Middle frontal gyrus (tissue), 1 donor: ENCODE results near the gene LSP1.
"Not testable (repeated sequence)": the region's sequence is repeated elsewhere in the genome, so short reads cannot be mapped to it uniquely, and the experiment has no call there.

Source experiments
- DNase-seq: peaks from one replicate; pipeline ENCODE4 v3.0.0-alpha.2; 2015; ENCODE audit warnings: low spot score; ENCODE audit errors: extremely low spot score

Gene LSP1, protein sequence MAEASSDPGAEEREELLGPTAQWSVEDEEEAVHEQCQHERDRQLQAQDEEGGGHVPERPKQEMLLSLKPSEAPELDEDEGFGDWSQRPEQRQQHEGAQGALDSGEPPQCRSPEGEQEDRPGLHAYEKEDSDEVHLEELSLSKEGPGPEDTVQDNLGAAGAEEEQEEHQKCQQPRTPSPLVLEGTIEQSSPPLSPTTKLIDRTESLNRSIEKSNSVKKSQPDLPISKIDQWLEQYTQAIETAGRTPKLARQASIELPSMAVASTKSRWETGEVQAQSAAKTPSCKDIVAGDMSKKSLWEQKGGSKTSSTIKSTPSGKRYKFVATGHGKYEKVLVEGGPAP

DNA sequence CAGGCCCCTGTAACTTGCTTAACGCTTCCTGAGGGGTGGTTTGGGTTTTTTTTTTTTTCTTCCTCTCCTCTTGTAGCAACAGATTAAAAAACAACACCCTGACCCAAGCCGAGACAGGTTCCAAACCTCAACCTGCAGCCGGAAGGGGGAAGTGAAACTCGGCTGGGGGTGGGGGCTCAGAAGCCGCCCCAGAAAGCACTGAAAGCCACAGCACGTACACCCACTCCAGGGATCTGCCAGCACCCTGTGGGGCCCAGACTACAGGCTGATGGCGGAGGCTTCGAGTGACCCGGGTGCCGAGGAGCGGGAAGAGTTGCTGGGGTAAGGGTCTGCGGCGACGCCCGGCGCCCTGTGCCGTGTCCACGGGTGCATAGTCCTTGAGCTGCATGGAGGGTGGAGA lies at the start of gene LSP1:
TSS of gene LSP1 (plus strand) at position 208 of the 400 bp plus-strand sequence. CDS start at position 269, 61 bp downstream.
- DNase-seq = no peak

DNA sequence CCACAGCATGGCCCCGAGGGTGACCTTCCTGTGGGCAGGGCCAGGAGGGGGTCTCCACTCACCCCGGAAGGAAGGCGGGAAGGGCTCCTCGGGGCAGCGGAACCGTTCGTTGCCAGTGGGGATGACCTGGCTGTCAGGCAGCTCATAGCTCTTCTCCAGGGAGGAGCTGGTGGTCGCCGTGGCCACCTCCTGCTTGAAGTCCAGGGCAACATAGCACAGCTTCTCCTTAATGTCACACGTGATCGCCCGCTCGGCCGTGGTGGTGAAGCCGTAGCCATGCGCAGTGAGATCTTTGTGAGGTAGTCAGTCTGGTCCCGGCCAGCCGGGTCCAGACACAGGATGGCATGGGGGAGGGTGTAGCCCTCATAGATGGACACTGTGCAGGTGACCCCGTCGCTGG lies 49.6 kb upstream of the LSP1 start:
- no peak for DNase-seq

DNA sequence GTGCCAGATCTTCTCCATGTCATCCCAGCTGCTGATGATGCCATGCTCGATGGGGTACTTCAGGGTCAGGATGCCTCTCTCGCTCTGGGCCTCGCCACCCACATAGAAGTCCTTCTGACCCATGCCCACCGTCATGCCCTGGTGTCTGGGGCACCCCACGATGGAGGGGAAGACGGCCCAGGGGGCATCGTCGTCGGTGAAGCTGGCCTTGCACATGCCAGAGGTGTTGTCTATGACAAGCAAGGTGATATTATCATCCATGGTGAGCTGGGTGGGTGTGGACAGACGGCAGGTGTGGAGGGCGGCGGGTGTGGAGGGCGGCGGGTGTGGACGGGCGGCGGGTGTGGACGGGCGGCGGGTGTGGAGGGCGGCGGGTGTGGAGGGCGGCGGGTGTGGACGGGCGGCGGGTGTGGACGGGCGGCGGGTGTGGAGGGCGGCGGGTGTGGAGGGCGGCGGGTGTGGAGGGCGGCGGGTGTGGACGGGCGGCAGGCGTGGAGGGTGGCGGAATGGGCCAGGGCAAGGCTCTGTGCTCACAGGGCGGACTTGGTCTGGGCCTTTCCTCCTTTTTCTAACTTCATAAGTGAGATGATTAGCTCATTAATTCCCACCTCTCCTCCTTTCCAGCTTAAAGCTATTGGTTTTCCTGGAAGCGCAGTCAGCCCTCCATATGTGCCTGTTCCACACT lies 48.9 kb upstream of the LSP1 start:
- not testable (repeated sequence) for DNase-seq

DNA sequence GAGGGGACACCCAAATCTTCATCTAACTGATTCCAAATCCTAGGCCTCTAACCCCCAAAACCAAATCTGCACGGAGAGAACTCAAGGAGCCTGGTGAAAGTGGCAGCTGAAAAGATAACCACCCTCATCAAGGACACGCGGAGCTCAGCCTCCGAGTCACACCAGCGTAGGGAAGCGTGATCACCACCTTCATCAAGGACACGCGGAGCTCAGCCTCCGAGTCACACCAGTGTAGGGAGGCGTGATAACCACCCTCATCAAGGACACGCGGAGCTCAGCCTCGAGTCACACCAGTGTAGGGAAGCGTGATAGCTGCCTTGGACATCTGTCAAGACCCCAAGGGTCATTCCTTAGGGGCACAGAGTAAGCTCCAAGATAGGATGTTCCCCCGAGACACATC lies 47.4 kb upstream of the LSP1 start:
- DNase-seq = no peak

DNA sequence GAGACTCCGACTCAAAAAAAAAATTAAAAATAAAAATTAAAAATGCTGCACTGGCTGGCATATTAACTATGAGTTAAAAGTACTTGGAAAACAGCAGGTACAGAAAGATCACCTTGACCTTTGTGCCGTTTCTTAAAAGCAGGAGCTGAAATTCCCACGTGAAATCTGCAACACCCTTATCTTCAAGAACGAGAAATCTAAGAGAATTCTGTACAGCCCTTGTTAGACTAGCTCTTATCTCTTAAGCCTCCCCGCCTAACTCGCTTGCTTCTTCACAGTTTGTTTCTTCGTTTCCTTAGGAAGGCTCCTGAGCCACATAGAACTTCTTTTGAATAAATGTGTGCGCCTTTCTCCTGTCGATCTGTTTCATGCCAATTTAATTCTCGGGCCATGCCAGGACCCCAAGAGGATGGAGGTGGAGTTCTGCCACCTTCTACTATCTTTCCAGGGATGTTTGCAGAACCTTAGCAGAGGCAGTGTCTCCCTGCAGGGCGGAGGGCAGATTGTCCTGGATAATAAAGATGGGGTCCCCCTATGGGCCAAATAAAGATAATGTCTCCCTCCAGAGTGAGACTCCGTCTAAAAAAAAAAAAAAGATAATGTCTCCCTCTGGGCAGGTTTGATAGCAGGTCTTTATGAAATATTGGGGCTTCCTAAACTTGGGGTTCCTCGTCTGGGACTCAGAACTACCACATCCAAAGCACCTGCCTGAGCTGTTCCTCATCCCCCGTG lies 45.5 kb upstream of the LSP1 start:
- no peak for DNase-seq

DNA sequence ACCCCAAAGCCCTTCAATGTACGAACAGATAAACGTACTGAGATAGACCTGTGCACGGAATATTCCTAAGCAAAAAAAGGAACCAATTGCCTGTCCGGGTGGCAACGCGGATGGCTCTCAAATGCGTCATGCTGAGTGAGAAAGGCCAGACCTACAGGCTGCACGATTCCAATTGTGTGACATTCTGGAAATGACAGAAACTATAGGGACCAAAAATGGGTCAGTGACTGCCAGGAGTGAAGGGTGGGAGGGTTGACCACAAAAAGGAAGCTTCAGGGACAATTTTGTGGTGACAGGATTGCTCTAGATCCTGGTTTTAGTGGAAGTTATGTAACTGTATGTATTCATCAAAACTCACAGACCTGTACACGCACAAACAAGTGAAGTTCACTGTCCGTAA lies 42.1 kb upstream of the LSP1 start:
- no peak for DNase-seq

DNA sequence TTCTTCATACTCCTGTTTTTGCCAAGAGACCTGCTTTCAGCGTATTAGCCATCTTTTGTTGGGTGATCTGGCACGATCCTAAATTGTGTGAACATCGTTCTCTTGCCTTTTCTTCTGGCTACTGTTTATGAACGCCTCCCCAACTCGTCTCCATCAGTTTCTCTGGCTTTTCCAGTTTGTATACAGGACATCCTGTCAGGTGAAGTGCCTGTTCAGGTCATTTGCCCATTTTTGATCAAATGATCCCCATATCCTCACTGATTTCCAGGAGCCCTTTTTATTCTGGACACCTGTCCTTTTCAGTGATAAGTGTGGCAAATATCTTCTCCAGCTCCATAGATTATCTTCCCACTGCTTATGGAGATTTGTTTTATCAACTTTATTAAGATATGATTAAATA lies 40.6 kb upstream of the LSP1 start:
- DNase-seq = no peak

DNA sequence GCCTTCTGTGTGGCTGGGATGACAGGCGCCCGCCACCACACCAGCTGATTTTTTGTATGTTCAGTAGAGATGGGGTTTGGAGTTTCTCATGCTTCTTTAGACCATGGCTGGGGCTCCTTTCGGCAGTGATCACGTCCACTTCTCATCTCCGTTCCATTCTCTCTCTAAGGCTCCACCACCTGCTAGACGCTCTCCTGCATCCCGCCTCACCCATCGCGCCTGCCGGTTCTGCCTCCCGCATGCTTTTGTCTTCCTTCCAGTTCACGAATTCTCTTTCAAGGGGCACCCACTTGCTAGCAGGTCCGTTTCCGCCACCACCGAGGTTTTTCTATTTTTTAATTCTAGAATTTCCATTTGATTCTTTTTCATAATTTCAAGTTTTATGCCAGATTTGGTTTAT lies 40.1 kb upstream of the LSP1 start:
- DNase-seq = no peak

DNA sequence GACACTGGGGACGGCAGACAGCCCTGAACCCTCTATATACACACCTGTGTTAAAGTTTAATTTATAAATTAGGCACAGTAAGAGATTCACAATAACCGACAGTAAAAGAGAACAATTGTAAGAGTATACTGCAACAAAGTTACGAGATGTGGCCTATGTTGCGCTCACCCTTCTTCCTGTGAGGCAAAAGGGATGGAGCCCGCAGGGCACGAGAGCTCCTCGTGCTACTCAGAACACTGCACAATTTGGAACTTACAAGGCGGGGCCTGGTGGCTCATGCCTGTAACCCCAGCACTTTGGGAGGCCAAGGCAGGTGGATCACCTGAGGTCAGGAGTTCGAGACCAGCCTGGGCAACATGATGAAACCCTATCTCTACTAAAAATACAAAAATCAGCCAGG lies 39.5 kb upstream of the LSP1 start:
- DNase-seq = not testable (repeated sequence)

DNA sequence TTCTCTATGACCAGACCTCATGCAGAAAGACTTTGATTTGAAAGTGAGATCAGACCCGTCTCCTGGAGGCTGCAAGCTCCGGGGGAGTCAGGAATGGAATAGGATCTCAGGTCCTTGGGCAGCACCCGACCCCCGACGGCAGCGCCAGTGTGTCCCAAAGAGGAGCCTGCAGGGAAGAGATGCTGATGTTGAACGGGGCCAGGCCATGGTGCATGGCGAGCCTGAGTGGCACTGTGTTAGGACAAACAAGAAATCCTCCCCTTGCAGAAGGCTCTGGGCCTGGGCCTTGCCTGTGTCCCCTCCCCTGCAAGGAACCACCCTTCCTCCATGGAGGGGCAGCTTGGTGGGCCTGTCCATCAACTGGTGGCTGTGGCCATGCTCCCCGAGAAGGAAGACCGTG lies 38.2 kb upstream of the LSP1 start:
- DNase-seq = no peak

DNA sequence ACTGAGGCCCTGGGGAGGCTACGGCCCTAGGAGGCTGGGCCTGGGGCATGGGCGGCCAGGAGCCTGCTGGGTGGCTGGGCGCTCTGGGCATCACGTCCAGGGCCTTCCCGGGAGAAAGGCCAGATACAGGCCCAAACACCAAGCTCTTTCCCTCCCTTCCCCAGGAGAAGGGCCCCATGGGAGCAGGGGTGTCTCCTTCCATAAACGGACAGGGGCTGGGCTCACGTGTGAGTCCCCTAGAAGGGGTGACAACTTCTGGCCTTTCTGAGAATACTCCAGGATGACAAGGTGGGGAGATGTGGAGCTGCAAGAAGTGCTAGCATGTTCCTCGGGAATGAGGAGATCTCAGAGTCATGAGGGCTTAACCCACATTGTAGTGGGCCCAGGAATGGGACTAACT lies 37.6 kb upstream of the LSP1 start:
- no peak for DNase-seq

DNA sequence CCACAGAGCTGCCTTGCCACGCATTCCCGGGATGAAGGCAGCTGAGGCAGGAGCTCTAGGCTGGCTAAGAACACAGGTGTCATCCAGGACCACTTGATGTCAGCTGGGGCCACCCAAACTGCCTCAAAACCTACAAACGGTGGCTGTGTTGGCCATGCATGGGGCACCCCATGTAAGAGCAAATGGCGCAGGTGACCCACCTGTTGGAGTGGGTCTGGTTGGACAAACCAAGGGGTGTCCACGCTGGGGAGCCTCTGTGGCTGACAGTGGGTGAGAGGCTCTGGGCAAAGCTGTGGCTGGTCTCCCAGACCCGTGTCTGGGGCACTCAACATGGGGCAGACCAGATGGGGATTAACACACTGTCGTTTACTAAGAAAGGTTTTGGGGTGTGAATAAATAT lies 37.1 kb upstream of the LSP1 start:
- no peak for DNase-seq

DNA sequence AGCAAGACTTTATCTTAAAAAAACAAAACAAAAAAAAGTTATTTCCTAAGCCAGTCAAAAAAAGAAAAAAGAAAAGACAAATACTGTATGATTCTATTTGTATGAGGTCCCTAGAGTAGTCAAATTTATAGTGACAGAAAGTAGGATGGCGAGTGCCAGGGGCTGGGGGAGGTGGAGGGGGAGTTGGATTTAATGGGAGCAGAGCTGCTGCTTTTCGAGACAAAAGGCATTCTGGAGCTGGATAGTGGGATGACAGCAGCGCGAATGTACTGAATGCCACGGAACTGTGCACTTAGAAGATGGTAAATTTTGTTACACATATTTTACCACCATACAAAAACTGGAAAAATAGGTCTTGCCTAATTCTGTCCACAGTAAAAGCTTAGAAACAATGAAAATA lies 35.9 kb upstream of the LSP1 start:
- DNase-seq = no peak

DNA sequence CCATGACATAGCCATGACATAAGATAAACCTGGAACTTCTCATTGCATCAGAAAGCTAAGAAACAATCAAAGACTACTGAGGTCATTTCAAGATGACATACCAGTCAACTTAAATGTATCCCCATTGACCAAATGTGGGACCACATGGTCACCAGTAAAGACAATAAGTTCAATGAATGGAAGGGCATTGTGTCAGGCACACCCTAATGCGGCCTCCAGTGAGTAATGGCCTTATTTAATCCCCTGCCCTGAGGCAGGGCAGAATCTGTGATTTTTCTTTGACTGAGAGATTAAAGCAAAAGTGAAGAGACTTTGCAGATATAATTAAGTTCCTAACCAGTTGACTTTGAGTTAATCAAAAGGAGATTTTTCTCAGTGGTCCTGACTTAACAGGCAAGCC lies 35.4 kb upstream of the LSP1 start:
- DNase-seq = no peak

DNA sequence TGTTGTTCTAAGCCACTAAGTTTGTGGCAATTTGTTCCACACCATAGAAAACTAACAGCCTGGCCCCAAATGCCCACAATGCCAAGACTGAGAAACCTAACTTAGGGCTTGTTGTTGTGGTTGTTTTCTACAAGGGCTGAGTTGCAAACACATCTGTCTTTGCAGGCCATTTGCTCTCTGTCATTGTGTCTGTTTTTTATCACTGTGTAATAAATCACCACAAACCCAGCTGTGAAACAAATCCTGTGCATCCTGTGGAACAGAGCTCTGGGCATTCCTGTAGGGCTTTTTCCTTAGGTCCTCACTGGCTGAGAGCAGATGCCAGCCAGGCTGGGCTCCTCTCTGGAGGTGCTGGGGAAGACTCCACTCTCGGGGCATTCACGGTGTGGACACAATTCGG lies 33.8 kb upstream of the LSP1 start:
- no peak for DNase-seq

DNA sequence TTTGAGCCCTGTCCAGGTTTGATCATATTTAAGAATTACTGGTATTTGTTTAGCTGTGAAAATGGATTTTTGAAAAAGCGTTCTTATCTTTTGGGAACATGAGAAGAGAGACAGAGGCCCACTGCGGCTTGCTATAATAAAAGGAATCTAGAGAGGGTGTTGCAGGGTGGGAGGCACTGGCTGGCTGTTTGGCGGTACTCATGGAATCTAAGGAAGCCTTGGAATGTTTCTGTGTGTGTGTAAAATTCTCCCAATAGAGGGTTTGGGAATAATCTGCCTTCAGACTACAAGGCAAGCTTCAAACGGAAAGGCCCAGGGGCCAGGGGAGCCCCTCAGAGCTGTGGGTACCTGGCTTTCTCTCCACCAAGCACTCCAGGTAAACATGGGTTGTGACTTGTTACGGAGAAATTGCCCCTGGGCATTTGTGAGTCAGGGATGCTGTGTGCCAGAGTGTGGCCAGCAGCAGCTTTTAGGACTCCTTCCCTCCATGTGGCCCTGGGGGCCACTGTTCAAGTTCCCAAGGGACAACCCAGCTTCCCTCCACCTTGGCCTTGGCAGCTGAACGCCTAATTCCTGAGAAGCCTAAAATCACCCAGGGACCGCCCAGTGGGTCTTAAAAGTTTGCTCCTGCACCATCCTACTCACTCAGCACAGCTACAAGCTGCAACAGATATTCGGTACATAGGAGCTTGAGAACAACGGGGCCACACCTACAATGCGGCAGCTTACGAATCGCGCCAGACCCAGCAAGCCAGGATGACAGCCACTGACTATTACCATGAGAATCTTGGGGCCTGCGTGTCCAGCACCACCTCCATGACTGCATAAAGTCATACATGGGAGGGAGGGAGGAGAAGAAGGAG lies 32.2 kb upstream of the LSP1 start:
- no peak for DNase-seq

DNA sequence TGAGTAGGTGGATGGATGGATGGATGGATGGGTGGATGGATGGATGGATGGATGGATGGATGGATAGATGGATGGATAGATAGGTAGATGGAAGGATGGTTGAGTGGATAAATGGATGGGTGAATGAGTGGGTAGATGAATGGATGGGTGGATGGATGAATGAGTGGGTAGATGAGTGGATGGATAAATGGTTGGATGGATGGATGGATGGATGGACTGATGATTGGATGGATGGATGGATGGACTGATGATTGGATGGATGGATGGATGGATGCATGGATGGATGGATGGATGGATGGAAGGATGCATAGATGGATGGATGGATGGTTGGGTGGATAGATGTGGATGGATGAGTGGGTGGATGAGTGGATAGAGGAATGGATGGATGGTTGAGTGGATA lies 31.3 kb upstream of the LSP1 start:
- no peak for DNase-seq

DNA sequence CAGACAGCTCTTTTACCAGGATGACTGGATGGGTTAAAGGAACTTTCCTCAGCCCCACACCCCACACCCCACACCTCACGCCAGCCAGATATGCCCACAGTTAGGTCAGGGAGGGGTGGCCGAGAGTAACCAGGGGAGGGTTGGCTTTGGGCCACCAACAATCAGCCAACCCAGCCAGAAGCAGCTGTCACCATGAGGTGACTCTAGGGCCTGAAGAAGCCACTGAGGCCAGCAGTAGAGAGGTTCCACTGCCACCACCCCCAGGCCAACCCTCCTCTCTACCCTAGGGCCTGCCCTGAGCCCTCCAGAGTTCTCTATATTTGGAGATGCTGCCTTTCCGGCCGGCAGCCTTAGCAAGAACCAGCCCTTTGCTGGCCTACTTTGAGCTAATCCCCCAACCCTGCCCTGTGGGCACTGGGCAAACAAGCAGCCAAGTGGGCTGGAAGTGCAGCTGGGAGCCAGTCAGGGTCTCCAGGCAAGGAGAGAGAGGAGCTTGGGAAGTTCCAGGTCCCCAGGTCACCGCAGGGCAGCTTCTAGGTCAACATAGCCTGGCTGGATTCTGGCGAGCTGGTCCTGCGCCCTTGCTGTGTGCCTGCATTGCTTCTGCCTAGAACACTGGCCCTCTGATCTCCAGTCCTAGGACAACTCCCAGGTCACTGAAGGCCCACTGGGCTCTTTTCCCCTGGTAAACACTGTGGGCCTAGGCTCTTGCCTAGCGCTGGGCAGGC lies 30.1 kb upstream of the LSP1 start:
- DNase-seq = no peak

DNA sequence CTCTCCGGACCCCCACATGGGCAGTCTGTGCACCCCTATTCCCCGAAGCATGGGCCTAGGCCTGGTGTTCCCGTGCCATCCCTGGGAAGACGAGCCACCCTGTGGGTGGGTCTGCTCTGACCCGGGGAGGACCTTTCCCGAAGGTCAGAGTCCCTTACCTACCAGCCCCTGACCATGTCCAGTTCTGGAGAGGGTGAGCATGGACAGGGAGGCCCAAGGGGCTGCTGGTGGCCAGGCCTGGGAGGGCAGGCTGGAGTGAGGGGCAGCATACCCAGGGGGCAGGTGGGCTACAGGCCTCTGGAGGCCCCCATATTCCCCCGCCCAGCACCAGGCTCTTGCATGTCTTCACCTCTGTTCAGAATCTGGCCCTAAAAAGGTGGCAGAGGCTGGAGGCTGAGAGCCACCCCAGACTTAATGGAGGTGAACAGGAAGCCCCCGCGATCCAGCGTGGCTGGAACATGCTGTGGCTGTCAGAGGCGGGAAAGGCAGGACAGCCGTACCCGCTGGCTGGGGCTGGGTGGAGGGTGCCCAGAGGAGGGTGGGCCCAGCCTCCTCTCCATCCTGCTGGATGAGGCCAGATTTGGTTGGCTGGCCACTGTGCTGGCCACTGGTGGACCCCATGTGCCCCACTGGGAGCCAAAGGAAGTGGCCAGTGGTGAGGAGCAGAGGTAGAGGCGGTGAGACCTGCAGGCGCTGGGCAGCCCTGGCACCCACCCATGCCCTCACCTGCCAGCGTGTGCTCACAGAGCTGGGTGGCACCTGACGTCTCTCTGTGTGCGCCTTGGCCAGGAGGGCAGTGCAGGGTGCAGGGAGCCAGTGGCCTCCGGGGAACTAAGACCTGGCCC lies 29.3 kb upstream of the LSP1 start:
- no peak for DNase-seq
